HL-60 (cell line): ENCODE data around the gene EME2.

Experiments used
- DNase-seq, 2 experiments: peaks; one replicate each; pipeline ENCODE4 v3.0.0-alpha.2; 2010 to 2020; ENCODE audit warnings: low read depth in 1 of 2, low spot score in 1 of 2
- H3K27ac ChIP-seq: fragments of 250-450 bp; sonication (Bioruptor Pico); replicated peaks from 2 replicates; pipeline ENCODE4 v1.5.1; 2020; ENCODE audit warnings: mild to moderate bottlenecking, moderate library complexity
- H3K27me3 ChIP-seq: fragments of 250-450 bp; sonication (Bioruptor Pico); 2 replicates; pipeline ENCODE4 v1.5.1; 2021; ENCODE audit warnings: mild to moderate bottlenecking, moderate library complexity; ENCODE audit not compliant: insufficient read depth, poor library complexity, severe bottlenecking
- H3K4me3 ChIP-seq: replicated peaks from 2 replicates; pipeline ENCODE4 v1.5.1; 2011; ENCODE audit warnings: mild to moderate bottlenecking, control low read depth, low read length; ENCODE audit not compliant: insufficient read depth
- GABPA ChIP-seq: IDR thresholded peaks from 2 replicates; pipeline ENCODE4 v1.6.1; 2012; ENCODE audit warnings: low read depth
- POLR2AphosphoS5 ChIP-seq: IDR thresholded peaks from 2 replicates; pipeline ENCODE4 v1.6.1; 2012; ENCODE audit warnings: low read depth
- SPI1 ChIP-seq: IDR thresholded peaks from 2 replicates; pipeline ENCODE4 v1.6.1; 2012; ENCODE audit warnings: low read depth, mild to moderate bottlenecking, borderline replicate concordance
- TF ChIP-seq, protein P1 (sequence below): IDR thresholded peaks from 2 replicates; pipeline ENCODE4 v1.6.1; 2012; ENCODE audit warnings: low read depth; ENCODE audit not compliant: insufficient replicate concordance
- TF ChIP-seq, protein P2 (sequence below): IDR thresholded peaks from one replicate; pipeline ENCODE4 v1.5.1; 2011; ENCODE audit warnings: low read length, control low read depth, inconsistent platforms; ENCODE audit not compliant: insufficient read depth

EME2 gene

GRCh38 chr16:1760911-1761310, 11.7 kb upstream of the EME2 start:
- Histone ChIP-seq H3K27ac (no peak overlapping the region), H3K27me3 (no peaks in the 10 kb centered on the region), H3K4me3 (no peak overlapping the region)
- no peak for TF ChIP-seq SPI1
- TF ChIP-seq POLR2AphosphoS5: no peak
- TF ChIP-seq, protein P1, sequence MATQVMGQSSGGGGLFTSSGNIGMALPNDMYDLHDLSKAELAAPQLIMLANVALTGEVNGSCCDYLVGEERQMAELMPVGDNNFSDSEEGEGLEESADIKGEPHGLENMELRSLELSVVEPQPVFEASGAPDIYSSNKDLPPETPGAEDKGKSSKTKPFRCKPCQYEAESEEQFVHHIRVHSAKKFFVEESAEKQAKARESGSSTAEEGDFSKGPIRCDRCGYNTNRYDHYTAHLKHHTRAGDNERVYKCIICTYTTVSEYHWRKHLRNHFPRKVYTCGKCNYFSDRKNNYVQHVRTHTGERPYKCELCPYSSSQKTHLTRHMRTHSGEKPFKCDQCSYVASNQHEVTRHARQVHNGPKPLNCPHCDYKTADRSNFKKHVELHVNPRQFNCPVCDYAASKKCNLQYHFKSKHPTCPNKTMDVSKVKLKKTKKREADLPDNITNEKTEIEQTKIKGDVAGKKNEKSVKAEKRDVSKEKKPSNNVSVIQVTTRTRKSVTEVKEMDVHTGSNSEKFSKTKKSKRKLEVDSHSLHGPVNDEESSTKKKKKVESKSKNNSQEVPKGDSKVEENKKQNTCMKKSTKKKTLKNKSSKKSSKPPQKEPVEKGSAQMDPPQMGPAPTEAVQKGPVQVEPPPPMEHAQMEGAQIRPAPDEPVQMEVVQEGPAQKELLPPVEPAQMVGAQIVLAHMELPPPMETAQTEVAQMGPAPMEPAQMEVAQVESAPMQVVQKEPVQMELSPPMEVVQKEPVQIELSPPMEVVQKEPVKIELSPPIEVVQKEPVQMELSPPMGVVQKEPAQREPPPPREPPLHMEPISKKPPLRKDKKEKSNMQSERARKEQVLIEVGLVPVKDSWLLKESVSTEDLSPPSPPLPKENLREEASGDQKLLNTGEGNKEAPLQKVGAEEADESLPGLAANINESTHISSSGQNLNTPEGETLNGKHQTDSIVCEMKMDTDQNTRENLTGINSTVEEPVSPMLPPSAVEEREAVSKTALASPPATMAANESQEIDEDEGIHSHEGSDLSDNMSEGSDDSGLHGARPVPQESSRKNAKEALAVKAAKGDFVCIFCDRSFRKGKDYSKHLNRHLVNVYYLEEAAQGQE: no peak
- TF ChIP-seq GABPA: no peak
- TF ChIP-seq, protein P2, sequence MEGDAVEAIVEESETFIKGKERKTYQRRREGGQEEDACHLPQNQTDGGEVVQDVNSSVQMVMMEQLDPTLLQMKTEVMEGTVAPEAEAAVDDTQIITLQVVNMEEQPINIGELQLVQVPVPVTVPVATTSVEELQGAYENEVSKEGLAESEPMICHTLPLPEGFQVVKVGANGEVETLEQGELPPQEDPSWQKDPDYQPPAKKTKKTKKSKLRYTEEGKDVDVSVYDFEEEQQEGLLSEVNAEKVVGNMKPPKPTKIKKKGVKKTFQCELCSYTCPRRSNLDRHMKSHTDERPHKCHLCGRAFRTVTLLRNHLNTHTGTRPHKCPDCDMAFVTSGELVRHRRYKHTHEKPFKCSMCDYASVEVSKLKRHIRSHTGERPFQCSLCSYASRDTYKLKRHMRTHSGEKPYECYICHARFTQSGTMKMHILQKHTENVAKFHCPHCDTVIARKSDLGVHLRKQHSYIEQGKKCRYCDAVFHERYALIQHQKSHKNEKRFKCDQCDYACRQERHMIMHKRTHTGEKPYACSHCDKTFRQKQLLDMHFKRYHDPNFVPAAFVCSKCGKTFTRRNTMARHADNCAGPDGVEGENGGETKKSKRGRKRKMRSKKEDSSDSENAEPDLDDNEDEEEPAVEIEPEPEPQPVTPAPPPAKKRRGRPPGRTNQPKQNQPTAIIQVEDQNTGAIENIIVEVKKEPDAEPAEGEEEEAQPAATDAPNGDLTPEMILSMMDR: no peak
- DNase-seq: no peak

- DNase-seq: no peak
- no peak for TF ChIP-seq SPI1
- TF ChIP-seq, protein P1: no peak
- TF ChIP-seq GABPA: no peak
- TF ChIP-seq, protein P2: no peak
- TF ChIP-seq POLR2AphosphoS5: no peak
- H3K27me3 ChIP-seq: no peaks in the 10 kb centered on the region
- H3K27ac ChIP-seq: no peak overlapping the region
- no peak overlapping the region for H3K4me3 ChIP-seq
Observed at GRCh38 chr16:1761751-1762150, 10.9 kb upstream of the EME2 start.

DNA sequence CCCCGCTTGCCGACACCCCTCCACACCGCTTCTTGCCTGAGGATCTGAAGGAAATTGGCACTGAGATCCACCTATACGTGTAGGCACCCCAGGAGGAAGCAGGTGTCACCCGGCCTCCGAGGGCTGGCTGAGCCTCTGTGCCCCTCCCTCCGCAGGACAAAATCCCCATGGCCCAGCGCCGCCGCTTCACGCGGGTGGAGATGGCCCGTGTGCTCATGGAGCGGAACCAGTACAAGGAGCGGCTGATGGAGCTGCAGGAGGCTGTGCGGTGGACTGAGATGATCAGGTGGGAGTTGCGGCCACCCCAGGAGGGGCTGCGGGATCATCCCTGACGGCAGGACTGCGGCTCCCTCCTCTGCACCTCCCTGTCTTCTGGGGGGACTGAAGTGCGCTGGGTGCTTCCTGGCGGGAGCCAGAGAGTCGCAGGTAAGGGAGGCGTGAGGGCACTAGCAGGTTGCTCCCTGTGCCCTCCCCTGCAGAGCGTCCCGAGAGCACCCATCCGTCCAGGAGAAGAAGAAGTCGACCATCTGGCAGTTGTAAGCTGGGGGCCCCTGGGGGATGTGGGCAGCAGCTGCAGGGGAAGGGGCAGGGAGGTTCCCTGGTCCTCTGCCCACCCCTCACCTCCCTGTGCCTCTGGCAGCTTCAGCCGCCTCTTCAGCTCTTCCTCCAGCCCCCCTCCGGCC, 10.3 kb upstream of the EME2 start:
- H3K27ac ChIP-seq: no peak overlapping the region
- H3K4me3 ChIP-seq: no peak overlapping the region
- TF ChIP-seq, protein P2: no peak
- TF ChIP-seq POLR2AphosphoS5: no peak
- TF ChIP-seq, protein P1: no peak
- no peak for TF ChIP-seq GABPA
- TF ChIP-seq SPI1: no peak
- H3K27me3 ChIP-seq: no peaks in the 10 kb centered on the region
- DNase-seq: no peak
